HG03521 (cell line): ENCODE results near the gene SPATA21.
A peak's percentile ranks its signal among the peaks of the same experiment; 100 is the strongest.

Experiments used
- ATAC-seq: cut with Tn5 transposase; IDR thresholded peaks from one replicate; pipeline ENCODE4 v1.9.1; 2021; ENCODE audit warnings: mild to moderate bottlenecking, moderate library complexity; ENCODE audit not compliant: unreplicated experiment

The SPATA21 gene

GRCh38 chr1:16351994-16352841 lies 85.0 kb downstream of the SPATA21 start, which contains the start of gene FBXO42:
FBXO42 (minus strand) TSS chr1:16352480; CDS start chr1:16315418, 37,062 bp downstream.
- ATAC-seq = peak; percentile 94

- ATAC-seq = no peak
Observed at GRCh38 chr1:16351456-16351993, 85.7 kb downstream of the SPATA21 start.

- no peak for ATAC-seq
Observed at GRCh38 chr1:16349847-16350406, 87.3 kb downstream of the SPATA21 start.
